ENCODE data around the gene AP3B1. TPM values are rescaled to one million over a fixed set of nuclear protein-coding genes. Genes with fewer than 3 reads are reported as not detected.

The AP3B1 gene
- total RNA-seq, 4 donors from 2014 or later: 31.2 to 42.1 (median 36.2) TPM

DNA sequence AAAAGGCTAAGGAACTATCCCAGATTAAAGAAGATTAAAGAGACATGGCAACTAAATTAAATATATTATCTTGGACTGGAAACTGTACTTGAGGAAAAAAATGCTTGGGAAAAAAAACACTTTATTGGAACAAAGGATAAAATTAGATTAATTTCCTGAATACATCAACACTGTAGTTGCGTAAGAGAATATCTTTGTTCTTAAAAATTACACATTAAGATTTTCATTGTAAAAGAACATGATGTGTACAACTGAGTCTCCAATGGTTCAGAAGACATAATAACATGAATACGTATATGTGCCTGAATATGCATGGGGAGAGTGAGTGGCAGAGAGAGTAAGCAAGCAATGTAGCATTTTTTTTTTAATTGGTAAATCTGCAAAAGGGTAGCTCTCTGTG is 2.8 kb downstream of the AP3B1 start:
- WGBS: 82% methylated on average over 2 of the region's 2 CpGs
- Histone ChIP-seq H3K4me3 (no peak overlapping the region), H3K27me3 (no peaks in the 10 kb centered on the region), H3K36me3 (no peaks in the 10 kb centered on the region), H3K4me1 (peaks cover 16 to 57% (median 36%) of the 10 kb centered on the region in 4 donors), H3K27ac (replicated peaks in 1 of 4) (no peak overlapping the region), H3K9me3 (no peaks in the 10 kb centered on the region)
- TF ChIP-seq POLR2A (IDR thresholded peaks at IDR 0.05; ENCODE audit: low read depth): no peak
- TF ChIP-seq, protein P1, sequence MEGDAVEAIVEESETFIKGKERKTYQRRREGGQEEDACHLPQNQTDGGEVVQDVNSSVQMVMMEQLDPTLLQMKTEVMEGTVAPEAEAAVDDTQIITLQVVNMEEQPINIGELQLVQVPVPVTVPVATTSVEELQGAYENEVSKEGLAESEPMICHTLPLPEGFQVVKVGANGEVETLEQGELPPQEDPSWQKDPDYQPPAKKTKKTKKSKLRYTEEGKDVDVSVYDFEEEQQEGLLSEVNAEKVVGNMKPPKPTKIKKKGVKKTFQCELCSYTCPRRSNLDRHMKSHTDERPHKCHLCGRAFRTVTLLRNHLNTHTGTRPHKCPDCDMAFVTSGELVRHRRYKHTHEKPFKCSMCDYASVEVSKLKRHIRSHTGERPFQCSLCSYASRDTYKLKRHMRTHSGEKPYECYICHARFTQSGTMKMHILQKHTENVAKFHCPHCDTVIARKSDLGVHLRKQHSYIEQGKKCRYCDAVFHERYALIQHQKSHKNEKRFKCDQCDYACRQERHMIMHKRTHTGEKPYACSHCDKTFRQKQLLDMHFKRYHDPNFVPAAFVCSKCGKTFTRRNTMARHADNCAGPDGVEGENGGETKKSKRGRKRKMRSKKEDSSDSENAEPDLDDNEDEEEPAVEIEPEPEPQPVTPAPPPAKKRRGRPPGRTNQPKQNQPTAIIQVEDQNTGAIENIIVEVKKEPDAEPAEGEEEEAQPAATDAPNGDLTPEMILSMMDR (IDR thresholded peaks at IDR 0.05): no peak
- no peak for TF ChIP-seq EP300 (IDR thresholded peaks at IDR 0.05)
- no peak for TF ChIP-seq POLR2AphosphoS5 (IDR thresholded peaks at IDR 0.05)
- intact Hi-C loops (cut with DNase I): no loop called here
- no peak for DNase-seq (ENCODE audit: extremely low spot score)

DNA sequence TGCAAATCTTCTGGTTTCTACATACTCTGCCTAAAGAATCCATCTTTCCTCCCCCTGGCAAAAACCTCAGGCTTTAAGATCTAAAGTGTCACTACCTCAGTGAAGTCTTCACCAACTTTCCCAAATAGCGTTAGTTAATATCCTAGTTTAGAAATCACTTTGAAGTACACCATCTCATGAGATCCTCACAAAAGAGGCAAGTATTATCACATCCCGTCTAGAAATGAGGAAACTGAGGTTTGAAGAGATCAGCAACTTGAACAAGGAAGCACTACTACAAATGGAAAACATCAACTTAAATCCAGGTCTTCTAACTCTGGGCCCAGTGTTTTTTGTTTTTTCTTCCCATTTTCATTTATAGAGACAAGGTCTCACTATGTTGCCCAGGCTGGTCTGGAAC is 4.6 kb downstream of the AP3B1 start:
- 90% methylated on average over 2 of the region's 2 CpGs for WGBS
- intact Hi-C loops (cut with DNase I): no loop called here

DNA sequence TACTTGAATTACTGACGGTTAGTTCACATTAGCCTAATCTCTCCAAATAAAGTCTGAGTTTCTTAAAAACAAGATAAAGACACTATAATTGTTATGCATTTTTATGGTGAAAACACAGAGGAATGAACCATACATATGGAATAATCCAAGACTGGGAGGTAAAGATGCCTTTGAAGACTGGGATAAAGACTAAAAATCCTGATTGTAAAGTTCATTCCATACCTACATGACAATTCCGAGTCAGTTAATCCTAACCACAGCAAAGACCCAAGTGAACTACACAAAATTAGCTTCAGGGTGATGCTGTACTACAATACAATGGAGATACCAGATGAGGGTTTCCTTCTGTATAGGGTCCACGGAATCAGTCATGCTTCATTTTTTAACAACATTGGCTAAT is 6.3 kb downstream of the AP3B1 start:
- H3K36me3 ChIP-seq: no peaks in the 10 kb centered on the region
- no peak for TF ChIP-seq EP300 (IDR thresholded peaks at IDR 0.05)
- TF ChIP-seq POLR2AphosphoS5 (IDR thresholded peaks at IDR 0.05): no peak
- no peak for TF ChIP-seq POLR2A (IDR thresholded peaks at IDR 0.05; ENCODE audit: low read depth)
- TF ChIP-seq, protein P1 (IDR thresholded peaks at IDR 0.05): no peak
- intact Hi-C loops (cut with DNase I): no loop called here

More for the DNA sequence above, 4.6 kb downstream of the AP3B1 start:
- no peak for DNase-seq (ENCODE audit: extremely low spot score)
- Histone ChIP-seq H3K4me3 (no peak overlapping the region), H3K27ac (replicated peaks in 1 of 4) (no peak overlapping the region), H3K9me3 (no peaks in the 10 kb centered on the region), H3K27me3 (no peaks in the 10 kb centered on the region), H3K4me1 (peaks cover 9 to 46% (median 26%) of the 10 kb centered on the region in 4 donors), H3K36me3 (no peaks in the 10 kb centered on the region)
- TF ChIP-seq, protein P1 (IDR thresholded peaks at IDR 0.05): no peak
- TF ChIP-seq POLR2AphosphoS5 (IDR thresholded peaks at IDR 0.05) (no peak), EP300 (IDR thresholded peaks at IDR 0.05) (no peak), POLR2A (IDR thresholded peaks at IDR 0.05; ENCODE audit: low read depth) (no peak)

DNA sequence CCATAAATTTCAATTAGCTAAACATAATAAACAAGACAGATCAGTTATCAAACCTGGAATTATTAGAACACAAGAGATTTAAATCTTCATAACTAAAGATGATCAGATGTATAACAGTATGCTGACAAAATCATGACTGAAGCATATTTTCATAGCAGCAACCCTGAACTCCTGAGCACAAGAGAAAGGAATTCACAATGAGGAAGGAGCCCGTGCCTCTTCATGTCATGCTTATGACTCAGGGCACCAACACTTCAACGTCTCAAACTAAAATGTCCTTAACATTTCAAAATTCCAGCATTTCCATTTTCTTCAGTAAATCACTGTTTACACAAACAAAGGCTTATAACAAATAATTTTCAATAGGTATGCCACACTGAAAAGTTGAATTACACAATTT is 6.7 kb downstream of the AP3B1 start:
- intact Hi-C loops (cut with DNase I): no loop called here
- no peak for DNase-seq (ENCODE audit: extremely low spot score)
- Histone ChIP-seq H3K36me3 (no peaks in the 10 kb centered on the region), H3K27me3 (no peaks in the 10 kb centered on the region), H3K27ac (replicated peaks in 1 of 4) (no peak overlapping the region), H3K4me3 (no peak overlapping the region), H3K4me1 (peaks cover 0 to 35% (median 15%) of the 10 kb centered on the region in 4 donors), H3K9me3 (no peaks in the 10 kb centered on the region)
- TF ChIP-seq POLR2AphosphoS5 (IDR thresholded peaks at IDR 0.05) (no peak), POLR2A (IDR thresholded peaks at IDR 0.05; ENCODE audit: low read depth) (no peak), EP300 (IDR thresholded peaks at IDR 0.05) (no peak)
- TF ChIP-seq, protein P1 (IDR thresholded peaks at IDR 0.05): no peak
- 31% methylated on average over 2 of the region's 2 CpGs for WGBS

More for the DNA sequence above, 6.3 kb downstream of the AP3B1 start:
- Histone ChIP-seq H3K4me1 (peaks cover 3 to 39% (median 19%) of the 10 kb centered on the region in 4 donors), H3K9me3 (no peaks in the 10 kb centered on the region), H3K27me3 (no peaks in the 10 kb centered on the region), H3K4me3 (no peak overlapping the region), H3K27ac (replicated peaks in 1 of 4) (no peak overlapping the region)
- DNase-seq (ENCODE audit: extremely low spot score): no peak
- WGBS: 94% methylated on average over 3 of the region's 3 CpGs

DNA sequence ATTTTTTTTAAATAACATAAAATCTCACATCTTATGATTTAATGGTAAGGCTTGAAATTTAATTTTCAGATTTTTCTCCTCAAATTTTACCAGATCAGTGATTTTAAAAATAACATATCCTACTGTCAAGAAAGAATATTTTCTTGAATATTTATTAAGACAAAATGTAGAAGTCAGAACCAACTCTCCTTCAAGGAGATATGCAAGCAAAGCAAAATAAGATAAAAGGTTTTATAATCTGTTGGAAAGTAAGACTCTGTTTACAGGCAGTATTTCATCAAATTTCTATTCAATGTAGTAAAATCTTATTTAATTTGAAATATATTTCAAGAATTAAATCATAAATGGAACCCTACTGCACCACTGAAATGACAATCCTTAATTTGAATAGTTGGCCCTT is 7.3 kb downstream of the AP3B1 start:
- no peaks in the 10 kb centered on the region for H3K36me3 ChIP-seq
- H3K27ac ChIP-seq (replicated peaks in 1 of 4): no peak overlapping the region
- no peak for DNase-seq (ENCODE audit: extremely low spot score)
- H3K4me3 ChIP-seq: no peak overlapping the region
- H3K27me3 ChIP-seq: no peaks in the 10 kb centered on the region
- TF ChIP-seq EP300 (IDR thresholded peaks at IDR 0.05) (no peak), POLR2A (IDR thresholded peaks at IDR 0.05; ENCODE audit: low read depth) (no peak)
- intact Hi-C loops (cut with DNase I): no loop called here
- H3K9me3 ChIP-seq: no peaks in the 10 kb centered on the region
- peaks cover 0 to 28% (median 10%) of the 10 kb centered on the region in 4 donors for H3K4me1 ChIP-seq
